HG03045 (cell line): ENCODE results near the gene CCT3.
"Not testable (repeated sequence)": the region's sequence is repeated elsewhere in the genome, so short reads cannot be mapped to it uniquely, and the experiment has no call there.

Source experiments
- ATAC-seq: cut with Tn5 transposase; IDR thresholded peaks from one replicate; pipeline ENCODE4 v1.9.1; 2021; ENCODE audit warnings: mild to moderate bottlenecking, moderate library complexity; ENCODE audit not compliant: unreplicated experiment

Gene CCT3

DNA sequence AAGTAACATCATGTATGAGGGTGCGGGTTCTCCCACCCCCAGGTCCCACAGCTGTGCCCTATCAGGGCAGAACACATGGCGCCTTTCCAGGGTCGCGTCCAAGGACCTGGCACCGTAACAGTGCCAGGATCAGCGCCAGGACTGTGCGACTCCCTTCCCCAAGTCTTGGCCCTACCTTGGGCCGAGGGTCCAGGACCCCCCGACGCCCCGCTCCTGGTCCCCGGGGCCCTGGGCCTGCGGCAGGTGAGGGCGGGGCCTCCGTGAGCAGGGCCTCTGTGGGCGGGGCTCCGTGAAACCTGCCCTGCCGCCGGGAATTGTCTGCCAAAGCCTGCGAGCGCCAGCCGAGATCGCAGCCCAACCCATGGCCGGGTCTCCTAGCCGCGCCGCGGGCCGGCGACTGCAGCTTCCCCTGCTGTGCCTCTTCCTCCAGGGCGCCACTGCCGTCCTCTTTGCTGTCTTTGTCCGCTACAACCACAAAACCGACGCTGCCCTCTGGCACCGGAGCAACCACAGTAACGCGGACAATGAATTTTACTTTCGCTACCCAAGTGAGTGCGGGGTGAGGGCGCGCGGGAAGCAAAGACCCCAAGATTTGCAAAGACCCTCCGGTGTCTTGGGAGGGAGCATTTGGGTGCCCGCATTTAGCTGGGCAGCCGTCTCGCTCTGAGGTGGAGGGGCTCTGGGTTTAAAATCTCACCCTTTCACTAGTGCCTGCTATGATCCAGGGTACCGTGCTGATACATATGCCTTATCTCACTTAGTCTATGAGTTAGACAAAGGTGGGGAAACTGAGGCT lies 31.0 kb upstream of the CCT3 start, which contains the start of gene RHBG:
Gene RHBG (plus strand): TSS at position 323 of the 796 bp plus-strand sequence. CDS start 39 bp downstream, at position 362.
- no peak for ATAC-seq

DNA sequence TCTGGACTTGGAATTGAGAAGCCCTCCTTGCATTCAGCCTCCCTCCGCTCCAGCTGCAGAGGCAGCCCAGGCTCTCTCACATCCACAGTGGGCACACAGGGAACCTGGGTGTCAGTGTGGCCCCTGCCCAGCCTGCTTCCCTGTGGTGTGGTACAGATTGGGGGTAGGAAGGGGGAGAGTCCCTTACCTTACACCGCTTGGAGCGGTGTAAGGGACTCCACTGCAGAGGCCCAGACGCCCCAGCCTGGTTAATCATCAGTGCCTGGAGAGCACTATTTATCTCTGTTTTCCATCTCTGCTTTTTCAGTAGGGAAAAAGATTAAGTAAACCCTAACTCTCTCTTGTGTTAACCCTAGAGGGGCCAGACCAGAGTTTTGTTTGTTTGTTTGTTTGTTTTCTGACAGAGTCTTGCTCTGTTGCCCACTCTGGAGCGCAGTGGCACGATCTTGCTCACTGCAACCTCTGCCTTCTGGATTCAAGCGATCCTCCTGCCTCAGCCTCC lies 30.1 kb upstream of the CCT3 start:
- ATAC-seq: no peak

DNA sequence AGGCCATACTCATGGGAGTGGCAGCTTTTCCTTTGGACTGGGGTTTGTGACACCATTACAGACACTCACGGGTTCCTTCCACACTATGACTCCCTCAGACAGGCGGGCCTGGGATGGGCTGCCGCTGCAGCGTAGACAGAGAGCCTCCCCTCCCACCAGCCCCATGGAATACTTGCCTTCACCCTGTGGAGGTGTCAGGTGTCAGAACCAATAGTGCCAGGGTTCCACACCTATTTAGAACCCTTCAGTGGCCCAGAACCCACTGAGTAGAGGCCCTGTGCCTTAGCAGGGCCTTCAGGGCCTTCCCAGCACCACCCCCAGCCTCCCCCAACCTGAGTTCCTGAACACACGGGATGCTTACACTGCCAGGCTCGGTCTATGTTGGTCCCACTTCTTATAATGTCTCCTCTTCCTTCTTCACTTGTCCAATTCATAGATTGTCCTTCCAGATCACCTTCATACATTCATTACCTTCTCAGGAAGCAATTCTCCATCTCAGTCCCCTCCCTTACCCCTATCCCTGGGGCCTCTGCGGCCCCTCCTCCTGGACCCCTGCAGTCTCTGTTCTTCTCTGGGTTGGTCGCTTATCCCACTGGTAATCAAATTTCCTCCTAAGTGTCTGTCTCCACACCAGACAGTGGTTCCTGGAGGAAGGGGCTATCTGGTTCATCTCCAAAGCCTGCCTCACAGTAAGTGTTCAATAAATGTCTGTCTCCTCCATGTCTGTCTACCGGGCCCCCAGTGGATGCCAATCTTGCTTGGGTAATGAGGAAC lies 29.5 kb upstream of the CCT3 start:
- ATAC-seq: no peak

DNA sequence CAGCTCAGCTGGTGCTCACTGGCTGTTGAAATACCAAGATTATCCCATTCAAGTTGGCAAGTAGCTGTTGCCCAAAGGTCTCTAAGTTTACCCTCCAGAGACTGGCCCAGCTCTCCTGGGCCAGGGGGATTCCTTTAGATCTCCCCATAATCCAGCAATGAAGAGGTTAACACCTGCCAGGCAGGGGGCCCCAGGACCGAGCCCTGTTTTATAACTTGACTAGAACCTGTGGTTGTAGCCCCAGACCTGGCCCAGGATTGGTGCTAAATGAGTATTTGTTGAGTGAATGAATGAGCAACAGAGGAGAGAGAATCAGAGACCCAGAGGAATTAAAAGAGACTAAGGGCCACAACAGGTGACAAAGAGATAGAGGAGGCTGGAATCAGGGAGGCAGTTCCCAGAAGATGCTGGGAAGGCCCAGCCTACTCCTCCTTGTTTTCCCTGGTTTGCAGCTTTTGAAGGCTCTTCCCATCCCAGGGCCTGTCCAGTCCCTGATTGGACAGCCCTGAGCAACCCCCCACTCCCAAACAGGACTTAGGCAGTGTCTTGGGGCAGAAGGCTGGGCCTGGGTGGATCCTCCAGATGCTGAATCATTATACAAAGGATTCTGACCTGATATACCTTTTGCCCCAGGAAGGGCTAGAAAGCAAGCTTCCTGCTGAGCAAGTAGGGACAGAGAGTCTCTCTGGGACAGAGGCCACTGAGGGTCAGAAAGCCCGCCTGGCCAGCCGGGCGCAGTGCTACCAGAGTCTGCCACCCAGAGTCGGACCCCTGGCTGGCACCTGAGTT lies 28.5 kb upstream of the CCT3 start:
- ATAC-seq: no peak

DNA sequence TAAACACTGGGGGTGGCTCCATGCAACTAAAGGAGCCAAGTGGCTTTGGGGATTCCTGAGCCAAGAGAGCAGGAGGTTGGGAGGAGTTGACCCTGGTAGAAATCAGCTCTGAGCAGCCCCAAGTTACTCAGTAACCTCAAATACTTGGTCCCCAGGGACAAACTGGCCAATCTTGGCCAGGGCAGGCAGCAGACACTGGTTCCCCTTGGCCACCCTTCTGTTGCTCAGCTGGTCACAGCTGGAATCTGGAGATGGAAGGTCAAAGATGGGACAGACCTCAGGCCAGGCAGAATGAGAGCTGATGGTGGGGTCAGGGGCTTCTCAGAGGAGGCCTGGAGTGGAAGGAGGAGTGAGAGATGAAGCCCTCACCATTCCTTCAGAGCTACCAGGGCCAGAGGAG lies 27.7 kb upstream of the CCT3 start:
- ATAC-seq: no peak

DNA sequence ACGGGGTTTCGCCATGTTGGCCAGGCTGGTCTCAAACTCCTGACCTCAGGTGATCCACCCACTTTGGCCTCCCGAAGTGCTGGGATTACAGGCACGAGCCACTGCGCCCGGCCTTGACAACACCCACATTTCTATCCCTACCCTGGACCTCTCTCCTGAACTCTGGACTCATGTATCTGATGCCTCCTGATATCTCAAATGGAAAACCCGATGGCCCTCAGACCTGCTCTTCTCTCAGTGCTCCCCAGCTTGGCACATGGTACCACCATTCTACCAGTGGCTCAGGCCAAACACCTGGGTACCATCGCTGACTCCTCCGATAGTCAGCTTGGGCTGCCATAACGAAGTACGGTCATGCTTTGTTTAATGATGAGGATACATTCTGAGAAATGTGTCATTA lies 22.4 kb upstream of the CCT3 start:
- ATAC-seq: no peak

DNA sequence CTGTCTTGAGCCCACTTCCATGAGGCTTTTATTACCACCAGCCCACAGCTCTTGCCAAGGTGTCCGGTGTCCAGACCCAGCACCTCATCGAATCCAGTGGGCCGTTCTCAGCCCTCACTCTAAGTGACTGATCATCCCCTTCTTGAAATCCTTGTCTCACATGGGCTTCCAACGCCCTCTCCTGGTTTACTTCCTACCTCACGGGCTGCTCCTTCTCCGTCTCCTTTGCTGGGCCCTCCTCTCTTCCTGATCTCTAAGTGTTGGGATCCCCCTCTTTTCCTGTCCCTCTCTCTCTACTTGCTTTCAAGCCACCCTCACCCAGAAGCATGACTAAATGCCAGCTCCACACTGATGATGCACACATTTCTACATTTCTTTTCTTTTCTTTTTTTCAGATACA lies 21.9 kb upstream of the CCT3 start:
- no peak for ATAC-seq

DNA sequence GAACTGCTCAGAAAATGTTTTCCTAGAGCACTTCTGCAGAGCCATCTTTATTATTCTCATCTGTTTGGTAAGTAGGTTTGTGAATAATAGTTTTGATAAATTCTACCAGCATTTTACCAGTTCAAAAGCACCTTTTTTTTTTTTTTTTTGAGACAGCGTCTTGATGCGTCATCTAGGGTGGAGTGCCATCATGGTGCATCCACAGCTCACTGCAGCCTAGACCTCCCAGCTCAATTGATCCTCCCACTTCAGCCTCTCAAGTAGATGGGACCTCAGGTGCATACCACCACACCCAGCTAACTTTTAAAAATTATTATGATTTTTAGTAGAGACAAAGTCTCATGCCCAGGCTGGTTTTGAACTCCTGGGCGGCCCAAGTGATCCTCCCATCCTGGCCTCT lies 21.2 kb upstream of the CCT3 start:
- no peak for ATAC-seq

DNA sequence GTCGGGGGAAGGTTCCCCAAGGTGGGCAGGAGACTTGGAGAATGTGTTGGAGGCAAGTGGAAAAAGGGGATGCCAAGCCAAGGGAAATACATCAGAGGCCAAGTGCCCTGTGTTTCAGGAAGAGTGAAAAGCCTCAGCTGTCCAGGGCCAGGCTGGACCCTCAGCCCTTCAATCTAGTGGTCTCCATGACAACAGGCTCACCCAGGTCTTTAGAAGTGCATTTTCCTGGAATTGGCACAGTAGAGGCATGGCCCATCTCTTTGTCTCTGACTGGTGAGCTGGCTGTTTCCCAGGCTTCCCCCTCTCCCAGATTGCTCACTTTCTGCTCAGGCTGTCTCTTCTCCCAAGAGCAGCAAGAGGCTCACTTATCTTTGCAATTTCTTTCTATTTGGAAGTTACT lies 20.5 kb upstream of the CCT3 start:
- no peak for ATAC-seq

DNA sequence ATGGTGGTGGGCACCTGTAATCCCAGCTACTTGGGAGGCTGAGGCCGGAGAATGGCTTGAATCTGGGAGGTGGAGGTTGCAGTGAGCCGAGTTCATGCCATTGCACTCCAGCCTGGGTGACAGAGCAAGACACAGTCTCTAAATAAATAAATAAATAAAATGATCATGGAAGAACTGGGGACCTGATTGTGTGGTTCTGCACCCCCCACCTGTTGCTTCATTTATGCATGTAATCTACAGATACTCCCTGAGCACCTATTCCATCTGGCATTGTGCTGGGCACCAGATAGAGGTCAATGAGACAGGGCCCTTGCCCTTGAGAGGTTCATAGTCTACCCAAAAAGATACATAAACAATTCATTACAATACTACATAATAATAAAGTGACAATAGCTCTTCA lies 19.9 kb upstream of the CCT3 start:
- no peak for ATAC-seq

DNA sequence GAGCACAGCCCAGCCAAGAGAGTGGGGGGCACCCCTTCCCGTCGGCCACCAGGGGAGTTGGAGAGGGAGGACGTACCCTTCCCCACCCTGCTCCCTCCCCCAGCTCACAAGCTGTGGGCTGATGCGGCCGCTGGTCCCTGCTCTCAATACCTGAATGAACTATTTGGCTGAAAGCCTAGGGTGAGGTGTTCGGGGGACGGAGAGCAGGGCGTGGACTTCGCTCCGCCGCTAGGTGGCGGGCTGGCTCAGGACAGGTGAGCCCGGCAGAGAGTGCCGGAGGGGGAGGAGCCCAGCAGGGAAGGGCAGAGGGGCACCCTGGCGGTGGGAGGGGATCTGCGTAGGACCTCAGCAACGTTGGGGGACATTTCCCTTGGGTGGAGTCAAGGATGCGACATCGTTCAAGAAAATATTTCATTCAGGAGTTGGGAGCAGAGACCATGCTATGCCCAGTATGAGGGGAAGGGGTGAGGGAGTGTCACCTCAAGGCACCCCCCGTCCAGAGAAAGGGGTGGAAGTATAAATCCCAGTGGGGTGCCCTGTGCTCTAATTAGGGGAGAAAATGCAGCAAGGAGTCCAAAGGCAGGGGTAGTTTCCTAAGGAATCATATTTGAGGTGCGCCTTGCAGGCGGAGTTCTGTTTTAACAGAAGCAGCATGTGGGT lies 18.9 kb upstream of the CCT3 start:
- peak; percentile 75 for ATAC-seq

DNA sequence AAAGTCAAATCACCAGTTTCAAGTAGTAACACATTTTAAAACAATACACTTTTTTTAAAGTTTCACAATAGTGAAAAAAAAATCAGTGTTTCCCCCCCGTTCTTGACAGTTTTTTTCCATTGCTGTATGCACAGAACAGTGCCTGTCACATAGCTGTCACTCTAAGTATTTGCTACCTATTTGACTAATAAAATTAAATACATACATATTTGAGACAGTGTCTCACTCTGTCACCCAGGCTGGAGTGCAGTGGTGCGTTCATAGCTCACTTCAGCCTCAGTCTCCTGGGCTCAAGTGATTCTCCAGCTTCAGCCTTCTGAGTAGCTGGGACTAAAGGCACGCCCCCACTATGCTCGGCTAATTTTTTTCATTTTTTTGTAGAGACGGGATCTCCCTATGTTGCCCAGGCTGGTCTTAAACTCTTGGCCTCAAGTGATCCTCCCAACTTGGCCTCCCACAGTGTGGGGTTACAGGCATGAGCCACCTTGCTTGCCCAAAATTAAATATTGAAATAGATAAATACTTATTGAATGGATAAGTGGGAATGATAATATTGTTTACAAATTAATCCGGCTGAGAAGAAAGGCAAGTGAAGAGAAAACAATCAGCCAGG lies 18.3 kb upstream of the CCT3 start:
- no peak for ATAC-seq

DNA sequence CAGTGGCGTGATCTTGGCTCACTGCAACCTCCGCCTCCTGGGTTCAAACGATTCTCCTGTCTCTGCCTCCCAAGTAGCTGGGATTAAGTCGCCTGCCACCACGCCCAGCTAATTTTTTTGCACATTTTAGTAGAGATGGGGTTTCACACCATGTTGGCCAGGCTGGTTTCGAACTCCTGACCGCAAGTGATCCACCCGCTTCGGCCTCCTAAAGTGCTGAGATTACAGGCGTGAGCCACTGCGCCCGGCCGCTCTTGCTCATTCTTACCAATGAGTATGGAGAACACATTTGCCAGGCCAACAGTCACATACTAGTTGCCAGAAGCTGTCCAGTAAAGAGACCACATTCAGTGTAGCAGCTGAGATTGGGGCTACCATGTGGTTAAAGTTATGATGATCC lies 14.4 kb upstream of the CCT3 start:
- ATAC-seq: not testable (repeated sequence)

DNA sequence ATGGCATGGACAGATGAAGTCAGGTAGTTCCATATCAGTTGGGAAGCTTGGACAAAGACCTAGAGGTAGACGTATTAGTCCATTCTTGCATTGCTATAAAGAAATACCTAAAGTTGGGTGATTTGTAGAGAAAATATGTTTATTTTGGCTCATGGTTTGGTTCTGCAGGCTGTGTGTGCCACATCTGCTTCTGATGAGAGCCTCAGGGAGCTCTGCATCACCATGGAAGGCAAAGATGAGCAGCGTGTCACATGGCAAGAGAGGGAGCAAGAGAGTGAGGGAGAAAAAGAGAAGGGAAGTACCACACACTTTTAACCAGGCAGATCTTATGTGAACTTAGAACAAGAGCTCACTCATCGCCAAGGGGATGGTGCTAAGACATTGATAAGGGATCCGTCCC lies 9.2 kb upstream of the CCT3 start:
- no peak for ATAC-seq

DNA sequence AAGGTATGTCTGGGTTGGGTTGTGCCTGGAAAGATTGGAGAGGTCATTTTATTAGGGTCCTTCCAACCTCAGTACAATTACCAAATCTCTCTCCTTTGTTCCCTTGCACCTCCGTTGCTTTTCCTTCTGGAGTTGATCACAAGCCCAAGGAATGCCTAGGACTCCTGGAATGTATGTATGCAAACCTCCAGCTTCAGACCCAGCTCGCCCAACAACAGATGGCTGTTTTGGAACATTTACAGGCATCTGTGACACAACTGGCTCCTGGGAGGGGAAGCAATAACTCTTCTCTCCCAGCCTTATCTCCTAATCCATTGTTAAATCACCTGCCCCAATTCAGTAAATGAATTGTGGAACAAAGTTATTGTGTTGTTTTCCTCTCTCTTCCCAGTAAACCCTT lies 8.5 kb upstream of the CCT3 start:
- ATAC-seq: no peak

DNA sequence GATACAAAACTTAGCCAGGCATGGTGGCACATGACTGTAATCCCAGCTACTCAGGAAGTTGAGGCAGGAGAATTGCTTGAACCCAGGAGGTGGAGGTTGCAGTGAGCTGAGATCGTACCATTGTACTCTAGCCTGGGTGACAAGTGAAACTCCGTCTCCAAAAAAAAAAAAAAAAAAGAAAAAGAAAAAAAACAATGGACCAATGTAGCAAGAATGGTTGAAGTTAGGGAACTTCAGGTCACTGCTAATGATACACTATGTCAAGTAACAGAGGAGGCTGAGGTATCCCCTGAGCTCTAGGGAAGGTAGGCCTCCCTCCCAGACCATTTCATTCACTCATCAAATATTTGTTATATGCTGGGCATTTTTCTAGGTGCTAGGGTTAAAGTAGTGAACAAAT lies 7.9 kb upstream of the CCT3 start:
- ATAC-seq: not testable (repeated sequence)

DNA sequence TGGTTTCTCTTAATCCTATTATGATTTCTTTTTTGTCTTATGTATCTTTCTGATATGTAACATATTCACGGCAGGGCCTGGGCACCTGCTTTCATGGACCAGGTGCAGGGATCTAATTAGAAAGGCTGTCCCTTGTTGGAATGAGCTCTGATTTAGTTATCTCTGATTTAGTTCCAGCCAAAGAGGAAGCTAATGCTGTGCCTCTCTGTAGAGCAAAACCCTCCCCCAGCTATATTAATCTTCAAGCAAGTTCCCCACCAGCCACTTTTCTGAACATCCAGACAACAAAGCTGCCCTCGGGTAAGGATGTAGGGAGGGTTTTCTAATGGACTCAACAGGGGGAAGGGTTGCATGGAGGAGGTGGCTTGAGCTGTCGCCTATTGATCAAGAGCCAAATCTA lies 6.3 kb upstream of the CCT3 start:
- no peak for ATAC-seq

DNA sequence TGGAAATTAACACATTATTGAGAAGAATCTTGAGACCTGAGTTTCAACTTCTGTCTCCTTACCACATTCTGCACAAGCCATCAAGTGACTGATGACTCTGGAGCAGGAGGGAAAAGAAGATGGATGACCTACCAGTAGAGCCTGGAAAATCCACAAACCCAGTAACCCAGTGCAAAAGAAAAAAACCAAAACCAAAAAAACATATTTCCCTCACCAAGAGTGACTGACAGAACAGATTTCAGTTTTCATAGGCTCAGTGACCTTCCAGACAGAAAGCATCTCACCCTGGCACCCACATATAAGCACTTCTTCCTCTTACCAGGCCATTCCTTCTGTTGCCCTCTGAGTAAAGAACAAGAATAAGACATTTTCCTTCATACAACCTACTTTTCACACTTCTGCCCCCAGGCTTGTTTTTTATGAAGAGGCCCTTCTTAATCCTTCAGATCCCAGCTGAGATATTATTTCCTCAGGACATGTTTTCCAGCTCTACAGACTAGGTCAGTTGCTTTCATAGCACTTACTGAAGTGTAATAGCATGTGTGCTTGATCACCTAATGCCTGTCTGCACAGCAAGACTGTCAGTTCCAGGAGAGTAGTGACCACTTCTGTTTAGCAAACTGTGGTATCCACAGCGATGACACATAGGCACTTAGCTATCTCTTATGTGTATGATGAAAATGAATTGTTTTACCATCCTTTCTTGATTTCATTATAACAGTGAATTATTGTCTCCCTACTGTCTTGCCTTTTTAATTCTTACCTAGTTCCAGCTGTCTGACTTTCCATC lies 4.3 kb upstream of the CCT3 start:
- no peak for ATAC-seq

DNA sequence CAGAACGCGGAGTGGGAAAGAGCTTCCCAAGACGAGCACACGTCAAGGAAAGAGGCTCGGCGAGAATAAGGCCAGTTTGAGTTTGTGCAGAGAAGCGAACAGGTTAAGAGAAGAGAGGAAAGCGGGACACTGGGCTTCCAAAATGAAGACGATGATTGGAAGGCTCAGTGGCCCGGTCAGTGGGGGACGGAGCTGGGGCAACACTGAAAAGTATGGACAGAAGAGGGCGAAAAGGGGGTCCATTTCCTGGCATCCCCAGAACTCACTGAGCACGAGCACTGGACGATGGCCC lies 258 bp downstream of the CCT3 start:
- no peak for ATAC-seq
